Eye (tissue), 1 donor: ENCODE measurements around the gene MCTS1.
"Not testable (repeated sequence)": the region's sequence is repeated elsewhere in the genome, so short reads cannot be mapped to it uniquely, and the experiment has no call there.

ENCODE experiments used
- DNase-seq: peaks from one replicate; pipeline ENCODE4 v3.0.0-alpha.2; 2015

MCTS1 gene

GRCh38 chrX:120603707-120604360, at the start of gene MCTS1:
MCTS1 (plus strand) TSS chrX:120604101; CDS start chrX:120604237, 136 bp downstream.
- peak; percentile 94 for DNase-seq

- no peak for DNase-seq
Observed at GRCh38 chrX:120556251-120556650, 47.6 kb upstream of the MCTS1 start.

- peak; percentile 16 for DNase-seq
Observed at GRCh38 chrX:120559804-120560203, 44.1 kb upstream of the MCTS1 start.

- DNase-seq: no peak
Observed at GRCh38 chrX:120560405-120560841, 43.5 kb upstream of the MCTS1 start.

- DNase-seq: peak; percentile 96
Observed at GRCh38 chrX:120560842-120561633, 42.9 kb upstream of the MCTS1 start, which contains the start of gene CUL4B. CUL4B (minus strand) TSS chrX:120560962; CDS start chrX:120560638, 324 bp downstream.

GRCh38 chrX:120561634-120562568, 42.0 kb upstream of the MCTS1 start:
- peak; percentile 8 for DNase-seq

GRCh38 chrX:120562569-120562926, 41.4 kb upstream of the MCTS1 start:
- DNase-seq: peak; percentile 4

GRCh38 chrX:120564925-120565324, 39.0 kb upstream of the MCTS1 start:
- no peak for DNase-seq

- DNase-seq: no peak
Observed at GRCh38 chrX:120566817-120567216, 37.1 kb upstream of the MCTS1 start.

- DNase-seq: no peak
Observed at GRCh38 chrX:120568035-120568434, 35.9 kb upstream of the MCTS1 start.

GRCh38 chrX:120568609-120569008, 35.3 kb upstream of the MCTS1 start:
- DNase-seq: no peak

GRCh38 chrX:120570011-120570600, 33.8 kb upstream of the MCTS1 start:
- DNase-seq: no peak

- not testable (repeated sequence) for DNase-seq
Observed at GRCh38 chrX:120573806-120574205, 30.1 kb upstream of the MCTS1 start.

GRCh38 chrX:120575379-120576114, 28.4 kb upstream of the MCTS1 start:
- no peak for DNase-seq

GRCh38 chrX:120585702-120586101, 18.2 kb upstream of the MCTS1 start:
- DNase-seq: no peak

- DNase-seq: no peak
Observed at GRCh38 chrX:120604361-120604782, 471 bp downstream of the MCTS1 start.

- DNase-seq: no peak
Observed at GRCh38 chrX:120612086-120612485, 8.2 kb downstream of the MCTS1 start.

GRCh38 chrX:120614816-120615215, 10.9 kb downstream of the MCTS1 start:
- DNase-seq: peak; percentile 13

GRCh38 chrX:120617996-120618630, 14.2 kb downstream of the MCTS1 start:
- no peak for DNase-seq

GRCh38 chrX:120625371-120625770, 21.5 kb downstream of the MCTS1 start:
- no peak for DNase-seq
